ENCODE results near the gene IGSF5.

DNA sequence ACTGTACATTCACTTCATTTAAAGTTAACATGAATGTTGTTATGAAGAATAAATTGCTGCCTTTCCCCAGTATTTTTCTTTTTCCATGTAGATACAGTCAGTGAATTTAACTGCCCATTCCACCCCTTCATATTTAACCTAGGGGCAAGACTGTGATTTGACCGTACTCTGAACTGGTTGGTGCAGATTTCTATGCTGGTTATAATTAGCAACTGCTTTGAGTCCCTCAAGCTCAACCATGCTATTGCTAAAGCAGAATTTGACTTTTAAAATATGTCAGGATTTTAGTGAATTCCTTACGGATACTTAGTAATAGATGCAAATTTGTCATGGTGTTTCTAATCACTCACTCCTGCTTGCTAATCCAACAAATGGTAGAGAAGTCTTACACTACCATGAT is 57.2 kb downstream of the IGSF5 start:
- TF ChIP-seq, protein P1, sequence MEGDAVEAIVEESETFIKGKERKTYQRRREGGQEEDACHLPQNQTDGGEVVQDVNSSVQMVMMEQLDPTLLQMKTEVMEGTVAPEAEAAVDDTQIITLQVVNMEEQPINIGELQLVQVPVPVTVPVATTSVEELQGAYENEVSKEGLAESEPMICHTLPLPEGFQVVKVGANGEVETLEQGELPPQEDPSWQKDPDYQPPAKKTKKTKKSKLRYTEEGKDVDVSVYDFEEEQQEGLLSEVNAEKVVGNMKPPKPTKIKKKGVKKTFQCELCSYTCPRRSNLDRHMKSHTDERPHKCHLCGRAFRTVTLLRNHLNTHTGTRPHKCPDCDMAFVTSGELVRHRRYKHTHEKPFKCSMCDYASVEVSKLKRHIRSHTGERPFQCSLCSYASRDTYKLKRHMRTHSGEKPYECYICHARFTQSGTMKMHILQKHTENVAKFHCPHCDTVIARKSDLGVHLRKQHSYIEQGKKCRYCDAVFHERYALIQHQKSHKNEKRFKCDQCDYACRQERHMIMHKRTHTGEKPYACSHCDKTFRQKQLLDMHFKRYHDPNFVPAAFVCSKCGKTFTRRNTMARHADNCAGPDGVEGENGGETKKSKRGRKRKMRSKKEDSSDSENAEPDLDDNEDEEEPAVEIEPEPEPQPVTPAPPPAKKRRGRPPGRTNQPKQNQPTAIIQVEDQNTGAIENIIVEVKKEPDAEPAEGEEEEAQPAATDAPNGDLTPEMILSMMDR (conservative IDR thresholded peaks at IDR 0.05; ENCODE audit: low read depth, low read length), result no peak
- no peak for TF ChIP-seq EZH2 (IDR thresholded peaks at IDR 0.05; ENCODE audit: low read length, unreplicated experiment)
